ENCODE results near the gene CPEB3.

- TF ChIP-seq CTCF (IDR thresholded peaks at IDR 0.05) (no peak), POLR2A (IDR thresholded peaks at IDR 0.05) (no peak)
Observed at GRCh38 chr10:92126100-92126650, 164.7 kb downstream of the CPEB3 start.

Data from heart left ventricle (tissue), 13 donors.